ENCODE data around the gene TBC1D9. TPM values are rescaled to one million over a fixed set of nuclear protein-coding genes. Genes with fewer than 3 reads are reported as not detected.

The TBC1D9 gene
- total RNA-seq, 1 donor from 2014 or later = 22.1 TPM

DNA sequence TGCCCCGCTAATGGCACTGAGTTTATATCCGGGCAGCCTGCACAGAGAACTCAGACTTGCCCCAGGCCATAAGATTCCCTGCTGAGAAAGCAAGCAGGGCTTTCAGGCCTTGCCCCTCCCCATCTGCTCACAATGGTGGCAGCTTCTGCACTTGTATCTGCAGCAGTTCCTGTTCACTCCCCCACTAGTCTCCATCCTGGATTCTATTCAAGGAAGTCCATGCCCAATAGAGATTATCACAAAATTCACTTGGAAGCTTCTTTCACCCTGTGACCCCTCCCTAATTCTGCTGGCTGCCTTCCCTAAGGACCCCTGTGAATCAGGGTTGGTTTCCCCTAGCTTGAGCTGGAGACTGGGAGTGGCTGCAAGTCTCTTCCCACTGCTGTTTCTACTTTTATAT, 152.9 kb downstream of the TBC1D9 start:
- no peaks in the 10 kb centered on the region for H3K4me1 ChIP-seq
- no peaks in the 10 kb centered on the region for H3K36me3 ChIP-seq
- no peak for TF ChIP-seq POLR2AphosphoS5 (IDR thresholded peaks at IDR 0.05; ENCODE audit: insufficient read depth in 1 of 2, low read depth in 1 of 2)
- no peak for TF ChIP-seq POLR2A (IDR thresholded peaks at IDR 0.05)
- TF ChIP-seq, protein P1, sequence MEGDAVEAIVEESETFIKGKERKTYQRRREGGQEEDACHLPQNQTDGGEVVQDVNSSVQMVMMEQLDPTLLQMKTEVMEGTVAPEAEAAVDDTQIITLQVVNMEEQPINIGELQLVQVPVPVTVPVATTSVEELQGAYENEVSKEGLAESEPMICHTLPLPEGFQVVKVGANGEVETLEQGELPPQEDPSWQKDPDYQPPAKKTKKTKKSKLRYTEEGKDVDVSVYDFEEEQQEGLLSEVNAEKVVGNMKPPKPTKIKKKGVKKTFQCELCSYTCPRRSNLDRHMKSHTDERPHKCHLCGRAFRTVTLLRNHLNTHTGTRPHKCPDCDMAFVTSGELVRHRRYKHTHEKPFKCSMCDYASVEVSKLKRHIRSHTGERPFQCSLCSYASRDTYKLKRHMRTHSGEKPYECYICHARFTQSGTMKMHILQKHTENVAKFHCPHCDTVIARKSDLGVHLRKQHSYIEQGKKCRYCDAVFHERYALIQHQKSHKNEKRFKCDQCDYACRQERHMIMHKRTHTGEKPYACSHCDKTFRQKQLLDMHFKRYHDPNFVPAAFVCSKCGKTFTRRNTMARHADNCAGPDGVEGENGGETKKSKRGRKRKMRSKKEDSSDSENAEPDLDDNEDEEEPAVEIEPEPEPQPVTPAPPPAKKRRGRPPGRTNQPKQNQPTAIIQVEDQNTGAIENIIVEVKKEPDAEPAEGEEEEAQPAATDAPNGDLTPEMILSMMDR (IDR thresholded peaks at IDR 0.05) = no peak
- H3K27ac ChIP-seq = no peak overlapping the region
- no peak overlapping the region for H3K4me3 ChIP-seq
- no peak for DNase-seq (ENCODE audit: extremely low spot score in 2 of 2)
- H3K27me3 ChIP-seq = no peaks in the 10 kb centered on the region
- H3K9me3 ChIP-seq = no peaks in the 10 kb centered on the region
- intact Hi-C loops (cut with DNase I) = no loop called here

DNA sequence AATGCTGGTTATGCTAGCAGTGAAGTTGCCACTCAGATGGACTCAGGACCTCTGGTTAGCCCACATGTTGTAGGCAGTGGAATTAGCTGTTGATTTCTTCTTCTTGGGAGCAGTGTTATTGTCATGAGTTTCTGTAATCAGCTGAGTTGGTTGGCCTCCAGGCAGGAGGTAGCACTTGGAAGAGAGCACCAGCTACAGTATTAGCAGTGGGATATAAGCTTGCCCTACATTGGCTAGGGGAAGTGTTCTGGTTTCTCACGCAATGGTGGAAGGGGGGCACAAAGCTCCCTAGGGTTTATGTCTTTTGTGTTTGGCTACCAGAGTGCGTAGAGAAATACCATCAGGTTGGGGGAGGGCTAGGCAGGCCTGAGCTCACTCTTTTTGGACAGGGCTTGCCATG, 153.5 kb downstream of the TBC1D9 start:
- H3K27me3 ChIP-seq = no peaks in the 10 kb centered on the region
- H3K4me3 ChIP-seq = no peak overlapping the region
- H3K9me3 ChIP-seq = no peaks in the 10 kb centered on the region
- no peaks in the 10 kb centered on the region for H3K4me1 ChIP-seq
- intact Hi-C loops (cut with DNase I) = no loop called here
- TF ChIP-seq POLR2AphosphoS5 (IDR thresholded peaks at IDR 0.05; ENCODE audit: insufficient read depth in 1 of 2, low read depth in 1 of 2) (no peak), POLR2A (IDR thresholded peaks at IDR 0.05) (no peak)
- TF ChIP-seq, protein P1 (IDR thresholded peaks at IDR 0.05) = no peak
- DNase-seq (ENCODE audit: extremely low spot score in 2 of 2) = no peak
- no peaks in the 10 kb centered on the region for H3K36me3 ChIP-seq
- no peak overlapping the region for H3K27ac ChIP-seq

DNA sequence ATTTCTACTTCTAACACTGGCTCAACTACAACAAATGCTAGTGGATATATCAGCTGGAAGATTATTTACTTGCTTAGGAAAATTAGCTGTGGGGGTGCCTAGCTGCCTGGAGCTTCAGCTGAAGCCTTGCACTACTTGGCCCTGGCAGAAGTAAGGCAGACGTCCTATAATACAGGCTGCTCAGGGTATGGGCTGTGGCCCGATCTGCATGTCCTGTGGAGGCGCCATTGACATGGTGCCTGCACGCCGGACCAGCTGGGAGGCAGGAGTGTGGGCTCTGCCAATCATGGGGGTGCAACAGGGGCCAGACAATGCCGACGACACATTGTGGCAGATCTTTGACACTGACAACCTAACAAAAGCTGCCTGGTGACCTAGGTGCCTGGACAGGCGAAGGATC, 155.8 kb downstream of the TBC1D9 start:
- Histone ChIP-seq H3K27ac (no peak overlapping the region), H3K9me3 (no peaks in the 10 kb centered on the region), H3K27me3 (no peaks in the 10 kb centered on the region), H3K4me1 (no peaks in the 10 kb centered on the region), H3K4me3 (no peak overlapping the region), H3K36me3 (no peaks in the 10 kb centered on the region)
- intact Hi-C loops (cut with DNase I) = no loop called here
- DNase-seq (ENCODE audit: extremely low spot score in 2 of 2) = no peak
- TF ChIP-seq POLR2A (IDR thresholded peaks at IDR 0.05) (no peak), POLR2AphosphoS5 (IDR thresholded peaks at IDR 0.05; ENCODE audit: insufficient read depth in 1 of 2, low read depth in 1 of 2) (no peak)
- TF ChIP-seq, protein P1 (IDR thresholded peaks at IDR 0.05) = no peak

DNA sequence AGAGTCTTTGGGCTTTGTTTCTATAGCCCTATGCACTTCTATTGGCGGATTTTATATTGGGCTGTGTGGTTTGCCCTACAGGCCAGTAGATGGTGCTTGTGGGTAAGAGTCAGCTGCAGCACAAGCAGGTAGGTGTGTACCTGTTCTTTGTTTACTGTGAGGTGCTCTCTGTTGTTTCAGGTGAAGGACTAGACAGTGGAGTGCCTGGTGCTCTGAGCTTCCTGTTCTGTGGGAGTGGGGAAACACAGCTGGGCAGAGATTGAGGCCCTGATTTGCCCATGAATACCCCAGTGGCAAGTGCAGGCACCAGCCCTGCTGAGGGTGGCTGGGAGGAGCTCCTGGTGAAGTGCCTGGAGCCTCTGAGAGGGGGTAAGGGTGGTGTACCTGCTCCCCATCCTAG, 161.1 kb downstream of the TBC1D9 start:
- Histone ChIP-seq H3K4me3 (no peak overlapping the region), H3K36me3 (no peaks in the 10 kb centered on the region), H3K9me3 (no peaks in the 10 kb centered on the region), H3K4me1 (no peaks in the 10 kb centered on the region), H3K27me3 (no peaks in the 10 kb centered on the region), H3K27ac (no peak overlapping the region)
- DNase-seq (ENCODE audit: extremely low spot score in 2 of 2) = no peak
- intact Hi-C loops (cut with DNase I) = no loop called here
- TF ChIP-seq POLR2AphosphoS5 (IDR thresholded peaks at IDR 0.05; ENCODE audit: insufficient read depth in 1 of 2, low read depth in 1 of 2) = no peak
- TF ChIP-seq, protein P1 (IDR thresholded peaks at IDR 0.05) = no peak
- no peak for TF ChIP-seq POLR2A (IDR thresholded peaks at IDR 0.05)

DNA sequence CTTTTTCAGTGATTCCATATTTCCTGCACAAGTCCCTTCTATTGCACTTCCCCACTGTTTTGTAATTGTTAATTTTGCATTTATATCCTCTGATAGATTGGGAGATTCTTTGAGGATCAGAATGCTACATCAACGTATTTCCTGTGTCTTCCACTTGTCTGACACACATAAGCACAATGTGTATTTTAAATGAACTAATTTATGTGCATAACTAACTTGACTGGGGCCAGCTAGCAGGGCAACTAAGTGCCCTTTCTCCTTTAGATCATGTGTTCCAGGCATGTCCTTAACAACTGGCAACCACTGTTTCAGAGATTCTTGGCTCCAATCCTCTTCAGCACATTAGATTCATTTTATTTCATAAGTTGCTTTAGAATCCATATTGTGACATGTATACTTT, 171.7 kb downstream of the TBC1D9 start:
- H3K9me3 ChIP-seq = no peaks in the 10 kb centered on the region
- no peaks in the 10 kb centered on the region for H3K27me3 ChIP-seq
- TF ChIP-seq POLR2A (IDR thresholded peaks at IDR 0.05) (no peak), POLR2AphosphoS5 (IDR thresholded peaks at IDR 0.05; ENCODE audit: insufficient read depth in 1 of 2, low read depth in 1 of 2) (no peak)
- TF ChIP-seq, protein P1 (IDR thresholded peaks at IDR 0.05) = no peak
- H3K36me3 ChIP-seq = no peaks in the 10 kb centered on the region
- no peak overlapping the region for H3K27ac ChIP-seq
- DNase-seq (ENCODE audit: extremely low spot score in 2 of 2) = no peak
- intact Hi-C loops (cut with DNase I) = no loop called here
- no peaks in the 10 kb centered on the region for H3K4me1 ChIP-seq
- H3K4me3 ChIP-seq = no peak overlapping the region
